GM23338 (cell line): ENCODE data around the gene SLC3A2. TPM values are rescaled to one million over a fixed set of nuclear protein-coding genes. Genes with fewer than 3 reads are reported as not detected.

Experiments used
- ATAC-seq: fragments of 200-7000 bp; cut with Tn5 transposase; 3 replicates; pipeline ENCODE4 v1.9.1; 2020
- DNase-seq: peaks from one replicate; pipeline ENCODE4 v3.0.0-alpha.2; 2015; ENCODE audit warnings: low spot score
- H2AFZ ChIP-seq: fragments of 200-600 bp; sonication (generic); 2 replicates; pipeline ENCODE4 v1.8.0; 2016; ENCODE audit warnings: antibody characterized with exemption, mild to moderate bottlenecking, moderate library complexity
- H3F3A ChIP-seq: fragments of 200-600 bp; sonication (generic); replicated peaks from 2 replicates; pipeline ENCODE4 v1.8.0; 2017; ENCODE audit warnings: antibody characterized with exemption, mixed run types, low read depth
- H3K27ac ChIP-seq: fragments of 200-600 bp; sonication (generic); 2 replicates; pipeline ENCODE4 v1.6.1; 2016; ENCODE audit warnings: low read depth
- H3K27me3 ChIP-seq: fragments of 200-600 bp; sonication (generic); 2 replicates; pipeline ENCODE4 v1.8.0; 2016; ENCODE audit warnings: mild to moderate bottlenecking, mixed run types, moderate library complexity; ENCODE audit not compliant: insufficient read depth
- H3K36me3 ChIP-seq: fragments of 200-600 bp; sonication (generic); 2 replicates; pipeline ENCODE4 v1.8.0; 2016; ENCODE audit warnings: mild to moderate bottlenecking; ENCODE audit not compliant: insufficient read depth
- H3K4me1 ChIP-seq: fragments of 200-600 bp; sonication (generic); 2 replicates; pipeline ENCODE4 v1.8.0; 2016; ENCODE audit warnings: mild to moderate bottlenecking, moderate library complexity; ENCODE audit not compliant: insufficient read depth
- H3K4me2 ChIP-seq: fragments of 200-600 bp; sonication (generic); 2 replicates; pipeline ENCODE4 v1.7.1; 2017; ENCODE audit warnings: mixed run types
- H3K4me3 ChIP-seq: fragments of 200-600 bp; sonication (generic); 2 replicates; pipeline ENCODE4 v1.6.1; 2016; ENCODE audit warnings: mixed run types
- H3K79me2 ChIP-seq: fragments of 200-600 bp; sonication (generic); replicated peaks from 2 replicates; pipeline ENCODE4 v1.8.0; 2017; ENCODE audit warnings: mild to moderate bottlenecking; ENCODE audit not compliant: insufficient read depth
- H3K9me2 ChIP-seq: fragments of 200-600 bp; sonication (generic); 2 replicates; pipeline ENCODE4 v1.8.0; 2017; ENCODE audit not compliant: insufficient read depth
- H4K20me1 ChIP-seq: fragments of 200-600 bp; sonication (generic); replicated peaks from 2 replicates; pipeline ENCODE4 v1.8.0; 2017; ENCODE audit warnings: mild to moderate bottlenecking; ENCODE audit not compliant: insufficient read depth
- H3K27ac Mint-ChIP-seq: 2 replicates; pipeline ENCODE4 v1.8.0; 2020; ENCODE audit warnings: inconsistent platforms, mild to moderate bottlenecking, moderate library complexity, mixed read lengths
- H3K27me3 Mint-ChIP-seq: 3 replicates; pipeline ENCODE4 v1.8.0; 2022; ENCODE audit warnings: low read depth, mild to moderate bottlenecking, moderate library complexity, mixed read lengths, inconsistent platforms; ENCODE audit not compliant: insufficient read depth, poor library complexity
- H3K36me3 Mint-ChIP-seq: 3 replicates; pipeline ENCODE4 v1.8.0; 2021; ENCODE audit warnings: low read depth, mild to moderate bottlenecking, inconsistent platforms, moderate library complexity, mixed read lengths
- H3K4me1 Mint-ChIP-seq: 3 replicates; pipeline ENCODE4 v1.8.0; 2020; ENCODE audit warnings: mild to moderate bottlenecking, inconsistent platforms, mixed read lengths
- H3K4me3 Mint-ChIP-seq: 3 replicates; pipeline ENCODE4 v1.8.0; 2021; ENCODE audit warnings: moderate library complexity, mild to moderate bottlenecking, inconsistent platforms, mixed read lengths
- H3K9me3 Mint-ChIP-seq: 3 replicates; pipeline ENCODE4 v1.8.0; 2020; ENCODE audit warnings: moderate library complexity, mild to moderate bottlenecking, inconsistent platforms, mixed read lengths
- CTCF ChIP-seq, 2 experiments: fragments of 200-600 bp in 1 of 2; sonication (generic) in 1 of 2; conservative IDR thresholded peaks; 2 replicates each; pipeline versions ENCODE4 v1.5.1 to v1.6.1; 2016 to 2017; ENCODE audit warnings: antibody characterized with exemption in 2 of 2, low read depth in 2 of 2, mild to moderate bottlenecking in 2 of 2, moderate library complexity in 1 of 2
- JUNB ChIP-seq: IDR thresholded peaks from one replicate; pipeline ENCODE4 v1.6.1; 2016; ENCODE audit warnings: antibody characterized with exemption; ENCODE audit not compliant: unreplicated experiment
- REST ChIP-seq: IDR thresholded peaks from one replicate; pipeline ENCODE4 v1.6.1; 2018; ENCODE audit warnings: antibody characterized with exemption; ENCODE audit not compliant: unreplicated experiment
- ZNF462 ChIP-seq: fragments of 250-450 bp; sonication (Bioruptor Pico); IDR thresholded peaks from 2 replicates; pipeline ENCODE4 v1.5.0; 2020; ENCODE audit warnings: mild to moderate bottlenecking, moderate library complexity
- polyA plus RNA-seq: library from polyadenylated mRNA; unstranded; fragments of >200 nt; fragmentation: Nextera tagmentation; extraction: Ambion mirVana; gene quantifications from 2 replicates; pipeline ENCODE4 v1.2.1, GENCODE V29; 2016
- total RNA-seq: library from RNA; depleted of rRNA; stranded (reverse); fragments of >200 nt; shearing (Covaris generic); gene quantifications from 2 replicates; pipeline ENCODE4 v1.2.3, GENCODE V29; 2014

SLC3A2 gene
- total and polyA plus RNA-seq, 2 experiments from 2014 or later: 240 to 425 TPM

GRCh38 chr11:62863687-62864335 lies 16.9 kb upstream of the SLC3A2 start (continued):
- no peak for TF ChIP-seq CTCF (conservative IDR thresholded peaks at IDR 0.05; ENCODE audit: low read depth in 2 of 2)
- TF ChIP-seq ZNF462: no peak

- H2AFZ ChIP-seq: no peak overlapping the region
- no peak for ATAC-seq
- H3K27ac Mint-ChIP-seq: no peak overlapping the region; the same call in 1 of the 2 replicates
- TF ChIP-seq JUNB (no peak), REST (no peak), CTCF (conservative IDR thresholded peaks at IDR 0.05; ENCODE audit: low read depth in 2 of 2) (no peak)
These were observed 15.1 kb upstream of the SLC3A2 start for GRCh38 chr11:62865635-62866034.

More at GRCh38 chr11:62865635-62866034, 15.1 kb upstream of the SLC3A2 start:
- no peaks in the 10 kb centered on the region for H3K9me2 ChIP-seq
- H3K27me3 ChIP-seq: no peaks in the 10 kb centered on the region
- peaks cover 100% of the 10 kb centered on the region for H3K79me2 ChIP-seq
- Mint-ChIP-seq H3K9me3 (no peaks in the 10 kb centered on the region; the same call in 2 of the 3 replicates), H3K36me3 (peaks cover 79% of the 10 kb centered on the region), H3K4me1 (peaks cover 32% of the 10 kb centered on the region), H3K4me3 (no peak overlapping the region), H3K27me3 (peaks cover 4% of the 10 kb centered on the region)
- no peak overlapping the region for H3K4me2 ChIP-seq
- H3K27ac ChIP-seq: peak overlapping the region; percentile 55; the same call in 1 of the 2 replicates
- peaks cover 27% of the 10 kb centered on the region for H3K36me3 ChIP-seq
- peaks cover 17% of the 10 kb centered on the region for H3K4me1 ChIP-seq
- peaks cover 35% of the 10 kb centered on the region for H3F3A ChIP-seq
- peaks cover 71% of the 10 kb centered on the region for H4K20me1 ChIP-seq
- H3K4me3 ChIP-seq: no peak overlapping the region
- DNase-seq: no peak
